Measurements from ENCODE around the gene LIG4.

The LIG4 gene

GRCh38 chr13:108178078-108178477, 37.3 kb downstream of the LIG4 start:
- H3K9ac ChIP-seq (ENCODE audit: low read depth, low read length, poor library complexity, severe bottlenecking): no peak overlapping the region
- H3K4me3 ChIP-seq (ENCODE audit: low read length, poor library complexity, severe bottlenecking): no peak overlapping the region
- H3K36me3 ChIP-seq (ENCODE audit: insufficient read depth, low read length): no peaks in the 10 kb centered on the region
- no peaks in the 10 kb centered on the region for H3K79me2 ChIP-seq (ENCODE audit: insufficient read depth, low read length)
- H3F3A ChIP-seq (ENCODE audit: low read depth): no peaks in the 10 kb centered on the region
- no peaks in the 10 kb centered on the region for H3K9me2 ChIP-seq (replicated peaks; ENCODE audit: low read depth, low read length)
- no peak overlapping the region for H2AFZ ChIP-seq (ENCODE audit: low read length)
- H3K9me3 ChIP-seq (ENCODE audit: insufficient read depth, low read depth, low read length): no peaks in the 10 kb centered on the region
- H3K4me2 ChIP-seq (ENCODE audit: low read depth, low read length, poor library complexity, severe bottlenecking): no peak overlapping the region
- H3K27me3 ChIP-seq (ENCODE audit: insufficient read depth, low read length, poor library complexity, severe bottlenecking): no peaks in the 10 kb centered on the region
- no peaks in the 10 kb centered on the region for H4K20me1 ChIP-seq (ENCODE audit: insufficient read depth, low read length, poor library complexity, severe bottlenecking)
- TF ChIP-seq CTCF (conservative IDR thresholded peaks at IDR 0.05; ENCODE audit: low read length) (no peak), EZH2phosphoT487 (IDR thresholded peaks at IDR 0.05; ENCODE audit: borderline replicate concordance) (no peak)
- no peaks in the 10 kb centered on the region for H3K4me1 ChIP-seq (ENCODE audit: insufficient read depth, low read length, poor library complexity, severe bottlenecking)

- Histone ChIP-seq H3K9me2 (replicated peaks; ENCODE audit: low read depth, low read length) (no peaks in the 10 kb centered on the region), H2AFZ (ENCODE audit: low read length) (no peak overlapping the region), H3F3A (ENCODE audit: low read depth) (no peaks in the 10 kb centered on the region), H3K79me2 (ENCODE audit: insufficient read depth, low read length) (no peaks in the 10 kb centered on the region), H3K4me1 (ENCODE audit: insufficient read depth, low read length, poor library complexity, severe bottlenecking) (no peaks in the 10 kb centered on the region), H4K20me1 (ENCODE audit: insufficient read depth, low read length, poor library complexity, severe bottlenecking) (no peaks in the 10 kb centered on the region), H3K9me3 (ENCODE audit: insufficient read depth, low read depth, low read length) (no peaks in the 10 kb centered on the region), H3K27me3 (ENCODE audit: insufficient read depth, low read length, poor library complexity, severe bottlenecking) (no peaks in the 10 kb centered on the region), H3K4me3 (ENCODE audit: low read length, poor library complexity, severe bottlenecking) (no peak overlapping the region), H3K36me3 (ENCODE audit: insufficient read depth, low read length) (no peaks in the 10 kb centered on the region), H3K9ac (ENCODE audit: low read depth, low read length, poor library complexity, severe bottlenecking) (no peak overlapping the region), H3K4me2 (ENCODE audit: low read depth, low read length, poor library complexity, severe bottlenecking) (no peak overlapping the region)
- TF ChIP-seq EZH2phosphoT487 (IDR thresholded peaks at IDR 0.05; ENCODE audit: borderline replicate concordance) (no peak), CTCF (conservative IDR thresholded peaks at IDR 0.05; ENCODE audit: low read length) (peak; percentile 64)
Measured at GRCh38 chr13:108176685-108177274, 38.6 kb downstream of the LIG4 start.

- TF ChIP-seq CTCF (conservative IDR thresholded peaks at IDR 0.05; ENCODE audit: low read length): no peak
- TF ChIP-seq EZH2phosphoT487 (IDR thresholded peaks at IDR 0.05; ENCODE audit: borderline replicate concordance): no peak
Measured at GRCh38 chr13:108168929-108169328, 46.4 kb downstream of the LIG4 start.

More at GRCh38 chr13:108168929-108169328, 46.4 kb downstream of the LIG4 start:
- no peaks in the 10 kb centered on the region for H3K36me3 ChIP-seq (ENCODE audit: insufficient read depth, low read length)
- H3K9me2 ChIP-seq (replicated peaks; ENCODE audit: low read depth, low read length): no peaks in the 10 kb centered on the region
- no peaks in the 10 kb centered on the region for H3K4me1 ChIP-seq (ENCODE audit: insufficient read depth, low read length, poor library complexity, severe bottlenecking)
- H3K4me3 ChIP-seq (ENCODE audit: low read length, poor library complexity, severe bottlenecking): no peak overlapping the region
- no peaks in the 10 kb centered on the region for H3K27me3 ChIP-seq (ENCODE audit: insufficient read depth, low read length, poor library complexity, severe bottlenecking)
- H3K79me2 ChIP-seq (ENCODE audit: insufficient read depth, low read length): no peaks in the 10 kb centered on the region
- no peak overlapping the region for H2AFZ ChIP-seq (ENCODE audit: low read length)
- H3K4me2 ChIP-seq (ENCODE audit: low read depth, low read length, poor library complexity, severe bottlenecking): no peak overlapping the region
- H3F3A ChIP-seq (ENCODE audit: low read depth): no peaks in the 10 kb centered on the region
- no peaks in the 10 kb centered on the region; the same call in 1 of the 2 replicates for H3K9me3 ChIP-seq (ENCODE audit: insufficient read depth, low read depth, low read length)
- no peaks in the 10 kb centered on the region for H4K20me1 ChIP-seq (ENCODE audit: insufficient read depth, low read length, poor library complexity, severe bottlenecking)
- no peak overlapping the region for H3K9ac ChIP-seq (ENCODE audit: low read depth, low read length, poor library complexity, severe bottlenecking)

Measured in Loucy (cell line).